ENCODE measurements around the gene NADK.
"Not testable (repeated sequence)": the region's sequence is repeated elsewhere in the genome, so short reads cannot be mapped to it uniquely, and the experiment has no call there.

Gene NADK

DNA sequence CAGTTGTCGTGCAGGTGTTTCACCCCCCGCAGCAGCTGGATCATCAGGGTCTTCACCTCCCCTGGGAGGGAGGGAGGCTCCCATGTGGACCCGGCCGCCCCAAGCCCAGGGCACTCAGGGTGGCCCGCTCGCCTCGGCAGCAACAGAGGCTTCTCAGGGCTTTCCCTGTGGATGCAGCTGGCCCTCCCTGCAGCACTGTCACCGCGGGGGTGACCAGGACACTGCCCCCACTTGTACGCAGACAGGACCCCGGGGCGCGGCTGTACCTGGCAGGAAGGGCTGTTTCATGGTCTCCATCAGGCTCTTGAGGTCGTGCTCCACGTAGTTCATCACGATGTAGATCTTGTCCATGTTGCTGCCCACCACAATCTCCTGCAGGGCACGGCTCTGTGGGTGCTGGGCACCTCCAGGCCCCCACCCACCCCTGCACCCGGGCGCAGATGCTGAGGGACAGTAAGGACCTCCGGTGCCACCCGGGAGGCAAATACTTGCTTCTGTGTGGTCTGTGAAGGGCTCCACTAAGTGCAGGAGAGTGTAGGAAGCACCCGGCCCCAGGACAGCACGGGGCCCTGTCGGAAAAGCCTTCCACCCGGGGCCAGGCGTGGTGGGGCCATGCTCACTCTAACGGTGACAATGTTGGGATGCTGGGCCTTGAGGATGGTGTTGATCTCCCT lies 73.8 kb downstream of the NADK start:
- DNase-seq (ENCODE audit: low spot score): not testable (repeated sequence)

DNA sequence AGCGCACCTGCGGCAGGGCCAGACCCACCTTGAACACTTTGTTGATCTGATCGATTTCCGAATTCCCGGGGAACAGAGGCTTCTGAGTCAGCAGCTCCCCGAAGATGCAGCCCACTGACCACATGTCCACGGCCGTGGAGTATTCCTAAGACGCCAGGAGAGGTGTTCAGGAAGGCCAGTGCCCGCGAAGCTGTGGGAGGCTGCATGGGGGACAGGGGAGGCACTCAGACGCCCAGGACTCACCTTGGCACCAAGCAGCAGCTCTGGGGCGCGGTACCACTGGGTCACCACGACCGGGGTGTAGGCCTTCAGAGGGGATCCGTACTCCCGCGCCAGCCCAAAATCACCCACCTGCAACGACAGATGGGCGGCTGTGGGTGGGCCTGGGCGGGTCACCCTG lies 74.5 kb downstream of the NADK start:
- DNase-seq (ENCODE audit: low spot score): no peak

DNA sequence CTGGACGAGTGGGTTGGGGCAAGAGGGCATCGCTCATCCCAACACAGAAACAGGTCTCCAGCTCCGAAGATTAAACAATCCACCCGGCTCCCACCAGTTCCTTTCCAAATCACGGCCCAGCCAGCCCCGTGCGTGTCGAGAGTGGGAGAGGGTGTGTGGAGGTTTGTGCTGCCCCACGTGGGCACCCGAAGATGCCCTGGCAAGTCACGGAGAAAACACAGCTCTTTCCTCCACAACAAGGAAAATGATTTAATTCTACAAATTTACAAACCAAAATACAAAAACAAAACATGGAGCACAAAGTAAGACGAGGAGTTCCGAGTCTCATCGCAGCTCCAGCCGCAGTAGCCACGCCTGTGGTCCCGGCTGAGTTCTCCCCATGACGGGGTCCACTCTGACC lies 75.8 kb downstream of the NADK start:
- not testable (repeated sequence) for DNase-seq (ENCODE audit: low spot score)

Measured in CD4-positive, alpha-beta T cell treated with Interleukin-2 at 100 ng/mL for 4 hours (primary cell).